GM18951 (cell line): ENCODE measurements around the gene ATG7.

Source experiments
- POLR2A ChIP-seq: IDR thresholded peaks from 4 replicates; pipeline ENCODE4 v1.6.1; 2011; ENCODE audit warnings: mild to moderate bottlenecking; ENCODE audit not compliant: insufficient read length, insufficient read depth; ENCODE audit errors: extremely low read depth
- in situ Hi-C: fragments of 300-500 bp; cut with MboI; formaldehyde crosslinking; loops from one replicate; pipeline ENCODE4 v1.12.0; 2022; ENCODE audit warnings: low sequenced_read_pairs, mixed read lengths, inconsistent platforms; ENCODE audit not compliant: unreplicated experiment

The ATG7 gene

DNA sequence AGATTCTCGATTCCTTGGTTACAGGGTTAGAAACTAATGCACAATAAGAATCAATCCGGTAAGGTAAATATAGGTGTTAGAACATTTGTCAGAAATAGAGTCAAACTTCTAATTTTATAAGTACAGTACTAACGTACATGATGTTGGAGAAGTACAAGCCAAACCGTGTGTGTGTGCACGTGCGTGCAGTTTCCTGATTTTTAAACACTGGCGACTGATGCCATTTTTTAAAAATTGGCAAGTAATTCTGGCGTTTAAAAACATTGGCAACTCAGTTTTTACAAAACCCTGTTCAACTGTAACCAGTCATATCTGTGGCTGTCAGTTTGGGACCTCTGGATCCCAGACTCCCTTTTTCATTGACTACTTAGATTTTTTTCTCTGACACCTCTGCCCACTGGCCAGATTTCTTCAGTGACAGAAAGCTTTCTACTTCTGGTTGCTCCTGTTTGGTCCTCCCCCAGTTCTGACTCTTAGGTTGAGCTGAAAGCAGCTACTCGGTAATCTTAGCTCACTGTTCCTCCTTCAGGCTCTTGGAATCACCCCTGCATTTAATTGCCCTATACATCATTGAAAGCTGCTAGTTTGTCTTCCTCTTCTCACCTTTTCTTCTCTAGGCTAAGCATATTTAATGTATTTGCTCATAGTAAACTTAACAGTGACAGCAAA, 843 bp downstream of the ATG7 start:
- no peak for TF ChIP-seq POLR2A
- in situ Hi-C loops: no loop called here

- in situ Hi-C loops: no loop called here
- TF ChIP-seq POLR2A: no peak
Measured at GRCh38 chr3:11273891-11274291, 1.7 kb downstream of the ATG7 start.

DNA sequence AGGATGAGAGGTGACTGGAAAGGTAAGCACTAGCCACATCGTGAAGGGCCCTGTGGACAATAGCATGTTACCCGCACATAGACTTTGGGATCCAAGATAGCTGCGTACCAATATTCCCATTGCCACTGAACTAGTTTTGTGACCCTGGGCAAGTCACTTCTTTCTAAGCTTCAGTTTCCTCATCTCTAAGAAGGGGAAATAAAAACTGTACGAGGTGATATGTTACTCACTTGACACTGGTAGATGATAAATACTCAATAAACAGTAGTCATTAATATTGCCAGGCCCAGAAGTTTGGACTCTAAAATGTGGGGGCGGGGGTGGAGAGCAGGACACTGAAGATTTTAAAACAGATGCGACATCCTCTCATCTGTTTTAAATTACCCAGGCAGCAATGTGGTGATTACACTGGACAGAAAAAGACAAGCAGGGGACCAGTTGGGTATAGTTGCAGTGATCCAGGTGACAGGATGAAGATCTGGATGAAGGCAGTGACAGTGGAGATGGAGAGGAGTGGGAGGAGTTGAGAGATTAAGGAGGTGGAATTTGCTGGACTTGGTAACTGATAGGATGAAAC, 2.5 kb downstream of the ATG7 start:
- no peak for TF ChIP-seq POLR2A
- in situ Hi-C loops: no loop called here

GRCh38 chr3:11275926-11276325, 3.7 kb downstream of the ATG7 start:
- TF ChIP-seq POLR2A: no peak
- in situ Hi-C loops: no loop called here

DNA sequence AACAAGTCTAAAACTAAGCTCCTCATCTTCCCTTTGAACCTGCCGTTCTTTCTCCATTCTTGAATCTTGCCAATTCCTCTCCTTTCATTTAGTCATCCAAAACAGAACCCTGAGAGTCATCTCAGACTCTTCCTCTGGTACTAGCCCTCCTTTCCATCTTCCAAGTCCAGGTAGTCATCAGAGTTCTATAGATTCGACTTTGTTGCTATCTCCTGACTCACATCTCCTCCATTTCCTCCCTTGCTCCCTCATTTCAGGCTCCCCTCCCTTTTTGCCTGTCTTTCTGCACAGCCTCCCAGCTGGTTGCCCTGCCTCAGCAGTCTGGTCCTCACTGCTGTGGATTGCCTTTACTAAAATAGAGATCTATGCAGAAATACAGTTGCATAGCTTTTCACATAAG, 4.7 kb downstream of the ATG7 start:
- TF ChIP-seq POLR2A: no peak
- in situ Hi-C loops: no loop called here

DNA sequence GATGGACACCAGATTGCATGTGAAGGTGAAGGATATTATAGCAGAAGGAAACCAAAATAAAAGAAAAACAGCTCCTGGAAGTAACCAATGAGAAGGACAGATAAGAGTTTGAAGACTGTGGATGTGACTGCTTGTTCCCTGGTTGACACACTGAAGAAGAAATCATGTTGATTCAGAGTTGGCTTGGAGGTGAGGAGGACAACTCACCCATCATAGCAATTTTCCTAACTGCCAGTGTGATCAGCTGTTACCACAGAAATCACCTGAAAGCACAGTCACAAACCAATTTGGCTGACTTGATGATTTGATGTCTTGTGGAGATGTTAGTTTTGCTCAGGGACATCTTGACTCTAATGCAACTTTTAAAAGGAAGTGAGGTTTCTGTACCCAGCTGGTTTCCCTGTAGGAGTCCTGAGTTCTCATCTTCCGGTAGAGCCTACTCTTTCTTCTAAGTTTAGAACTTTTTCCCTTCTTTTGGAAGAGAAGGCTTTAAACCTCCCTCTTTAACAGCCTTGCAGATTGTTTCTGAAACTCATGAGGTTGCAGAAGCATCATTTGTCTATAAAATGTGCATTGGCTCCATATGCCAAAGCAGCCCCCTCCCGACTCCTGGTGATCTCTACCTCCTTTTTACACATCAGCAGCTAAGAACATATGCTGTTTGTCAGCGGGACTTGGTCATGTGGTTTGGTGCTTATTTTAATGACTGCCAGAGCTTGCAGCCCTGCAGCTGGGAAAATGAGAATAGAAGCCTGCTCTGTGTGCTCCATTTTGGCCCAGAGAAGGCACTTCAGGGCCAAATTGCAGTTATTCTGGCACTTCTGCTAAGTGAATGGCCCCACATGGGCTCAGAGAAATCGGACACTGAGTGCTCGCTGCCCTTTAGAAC, 10.3 kb downstream of the ATG7 start:
- TF ChIP-seq POLR2A: no peak
- in situ Hi-C loops: no loop called here

DNA sequence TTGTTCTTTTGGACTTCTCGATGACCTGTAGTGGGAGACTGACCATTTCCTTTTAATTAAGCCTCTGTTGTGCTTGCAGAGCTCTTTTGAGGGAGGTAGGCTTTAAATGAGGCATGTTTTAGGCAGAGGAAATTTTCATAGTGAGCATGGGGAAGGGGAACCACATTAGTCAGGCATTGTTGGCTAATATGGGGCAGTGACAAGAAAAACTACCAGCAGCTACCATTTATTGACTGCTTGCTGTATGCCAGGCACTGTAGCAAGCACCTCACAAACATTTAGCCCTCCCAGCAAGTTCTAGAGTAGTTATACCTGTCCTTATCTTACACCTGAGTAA, 10.9 kb downstream of the ATG7 start:
- TF ChIP-seq POLR2A: no peak
- in situ Hi-C loops: no loop called here

GRCh38 chr3:11284011-11284410, 11.8 kb downstream of the ATG7 start:
- no peak for TF ChIP-seq POLR2A
- in situ Hi-C loops: no loop called here

GRCh38 chr3:11285471-11285870, 13.3 kb downstream of the ATG7 start:
- in situ Hi-C loops: no loop called here
- TF ChIP-seq POLR2A: no peak

DNA sequence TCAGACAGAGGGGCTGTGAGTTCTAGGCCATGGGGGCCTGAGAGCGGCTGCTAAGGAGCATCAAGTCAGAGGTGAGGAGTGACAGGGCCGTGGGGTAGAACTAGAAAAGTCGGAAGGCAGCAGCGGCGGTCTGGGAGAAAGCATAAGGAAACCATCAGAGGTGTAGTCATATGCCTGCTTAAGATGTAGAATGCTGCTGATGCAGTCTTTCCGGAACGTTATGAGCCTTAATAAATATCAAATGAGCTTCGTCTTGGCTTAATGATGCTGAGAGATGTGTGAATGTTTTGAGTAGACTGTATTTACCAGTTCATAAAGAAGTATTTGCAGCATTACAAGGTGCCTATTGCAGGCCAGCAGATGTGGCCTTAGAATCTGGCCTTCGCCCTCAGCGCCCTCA, 15.2 kb downstream of the ATG7 start:
- no peak for TF ChIP-seq POLR2A
- in situ Hi-C loops: no loop called here

DNA sequence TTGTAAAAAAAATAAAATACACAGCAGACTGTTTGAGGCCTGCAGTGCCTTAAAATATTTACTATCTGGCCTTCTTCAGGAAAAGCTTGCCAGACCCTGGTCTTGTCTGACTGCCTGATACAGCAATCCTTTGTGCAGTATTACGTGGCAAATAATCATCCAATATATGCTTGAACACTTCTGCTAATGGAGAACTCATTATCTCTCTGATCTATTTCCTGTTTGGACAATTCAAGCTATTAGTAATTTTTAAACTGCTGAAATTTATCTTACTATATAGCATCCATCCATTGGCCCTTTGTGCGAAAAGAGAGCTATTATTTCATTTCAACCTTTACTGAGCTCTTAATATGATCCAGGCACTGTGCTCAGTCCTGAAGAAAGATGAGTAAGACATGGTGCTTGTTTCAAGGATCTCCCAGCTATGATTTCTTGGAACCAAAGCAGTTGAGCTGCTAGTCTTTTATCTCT, 15.9 kb downstream of the ATG7 start:
- in situ Hi-C loops: no loop called here
- TF ChIP-seq POLR2A: no peak

- in situ Hi-C loops: no loop called here
Measured at GRCh38 chr3:11288786-11289637, 16.8 kb downstream of the ATG7 start.

GRCh38 chr3:11289864-11290263, 17.7 kb downstream of the ATG7 start:
- in situ Hi-C loops: no loop called here
- no peak for TF ChIP-seq POLR2A

More at GRCh38 chr3:11288786-11289637, 16.8 kb downstream of the ATG7 start:
- TF ChIP-seq POLR2A: no peak
